Activated naive CD8-positive, alpha-beta T cell treated with anti-CD3 and anti-CD28 coated beads, Interleukin-2, amount 50 U/mL, for 16 hours (primary cell): ENCODE results near the gene F2.

Source experiments
- DNase-seq: peaks from one replicate; pipeline ENCODE4 v3.0.0-alpha.2; 2020; ENCODE audit warnings: low read depth, low spot score

The F2 gene

GRCh38 chr11:46718155-46719019 is 626 bp upstream of the F2 start:
- DNase-seq = no peak

DNA sequence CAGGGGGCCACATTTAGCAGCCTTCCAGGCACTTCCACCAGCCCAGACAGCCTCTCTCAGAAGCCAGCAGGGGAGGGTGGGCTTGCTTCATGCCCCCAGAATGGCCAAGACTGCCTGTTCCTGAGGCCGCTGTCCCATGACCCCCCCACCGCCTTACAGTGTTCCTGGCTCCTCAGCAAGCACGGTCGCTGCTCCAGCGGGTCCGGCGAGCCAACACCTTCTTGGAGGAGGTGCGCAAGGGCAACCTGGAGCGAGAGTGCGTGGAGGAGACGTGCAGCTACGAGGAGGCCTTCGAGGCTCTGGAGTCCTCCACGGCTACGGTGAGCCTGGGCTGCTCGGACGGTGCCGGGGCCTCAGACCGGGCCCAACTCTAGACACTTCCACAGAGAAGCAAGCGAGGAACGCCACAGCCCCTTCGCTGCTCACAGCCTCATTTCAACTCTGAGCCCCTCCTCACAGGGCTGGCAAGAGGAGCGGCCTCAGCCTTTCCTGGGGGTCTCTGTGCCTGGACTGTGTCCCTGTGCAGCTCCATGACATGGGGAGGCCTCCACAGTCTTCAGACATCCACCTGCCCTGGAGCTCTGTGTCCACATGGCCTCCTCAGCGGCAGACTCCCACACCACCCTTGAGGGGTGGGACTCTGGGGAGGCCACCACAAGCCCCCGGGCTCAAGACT is 668 bp downstream of the F2 start:
- DNase-seq = no peak

GRCh38 chr11:46721286-46721685 is 2.3 kb downstream of the F2 start:
- DNase-seq = no peak

DNA sequence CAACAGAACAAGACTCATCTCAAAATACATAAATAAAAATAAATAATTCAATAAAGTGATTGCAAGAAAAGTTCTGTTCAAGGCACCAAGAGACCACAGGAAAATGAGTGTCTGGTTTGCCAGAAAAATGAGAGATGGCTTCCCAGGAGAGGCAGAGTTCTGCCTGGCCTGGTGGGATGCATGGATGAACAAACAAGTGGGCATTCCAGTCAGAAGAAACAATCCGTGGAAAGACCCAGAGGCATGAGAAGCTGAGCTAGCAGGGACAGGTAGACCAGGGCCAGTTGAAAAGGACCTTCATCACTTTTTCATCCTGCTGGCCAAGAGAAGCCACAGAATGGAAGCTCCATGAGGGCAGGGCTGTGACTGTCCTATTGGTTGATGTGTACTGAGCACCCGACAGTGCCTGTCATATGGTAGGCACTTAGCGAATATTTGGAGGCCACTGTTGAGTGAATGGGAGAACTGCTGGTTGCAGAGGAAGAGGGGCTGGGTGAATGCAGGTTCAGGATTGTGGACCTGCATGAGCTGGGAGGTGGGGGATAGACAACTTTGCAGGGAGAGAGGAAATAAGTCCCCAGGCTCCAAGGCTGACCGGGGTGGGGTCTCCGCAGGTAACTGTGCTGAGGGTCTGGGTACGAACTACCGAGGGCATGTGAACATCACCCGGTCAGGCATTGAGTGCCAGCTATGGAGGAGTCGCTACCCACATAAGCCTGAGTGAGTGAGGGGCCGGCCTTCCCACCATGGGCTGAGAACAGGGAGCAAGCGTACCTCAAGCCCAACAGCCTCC is 3.7 kb downstream of the F2 start:
- DNase-seq = no peak

GRCh38 chr11:46723359-46723680 is 4.3 kb downstream of the F2 start:
- no peak for DNase-seq

GRCh38 chr11:46724088-46724487 is 5.1 kb downstream of the F2 start:
- no peak for DNase-seq

GRCh38 chr11:46725338-46726205 is 6.6 kb downstream of the F2 start:
- DNase-seq = no peak

DNA sequence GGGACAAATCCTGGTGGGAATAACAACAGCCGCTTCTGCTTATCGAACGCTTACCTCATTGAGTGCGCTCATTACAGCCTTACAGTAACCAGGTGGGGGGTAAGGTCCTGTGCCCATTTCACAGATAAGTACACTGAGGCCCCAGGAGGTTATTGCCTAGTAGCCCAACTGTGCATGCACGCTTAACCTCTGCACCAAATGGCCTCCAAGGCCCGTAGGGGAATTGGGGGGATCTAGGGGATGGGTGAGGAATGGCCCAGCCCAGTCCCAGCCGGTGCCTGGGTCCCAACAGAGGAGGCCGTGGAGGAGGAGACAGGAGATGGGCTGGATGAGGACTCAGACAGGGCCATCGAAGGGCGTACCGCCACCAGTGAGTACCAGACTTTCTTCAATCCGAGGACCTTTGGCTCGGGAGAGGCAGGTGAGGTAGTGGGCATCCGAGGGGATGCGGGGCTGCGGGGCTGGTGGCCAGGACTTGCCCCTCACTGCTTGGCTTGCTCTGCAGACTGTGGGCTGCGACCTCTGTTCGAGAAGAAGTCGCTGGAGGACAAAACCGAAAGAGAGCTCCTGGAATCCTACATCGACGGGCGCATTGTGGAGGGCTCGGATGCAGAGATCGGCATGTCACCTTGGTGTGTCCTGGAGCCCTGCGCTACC is 7.3 kb downstream of the F2 start:
- no peak for DNase-seq

GRCh38 chr11:46727952-46728658 is 9.1 kb downstream of the F2 start:
- no peak for DNase-seq

GRCh38 chr11:46728659-46729040 is 9.6 kb downstream of the F2 start:
- DNase-seq = no peak

DNA sequence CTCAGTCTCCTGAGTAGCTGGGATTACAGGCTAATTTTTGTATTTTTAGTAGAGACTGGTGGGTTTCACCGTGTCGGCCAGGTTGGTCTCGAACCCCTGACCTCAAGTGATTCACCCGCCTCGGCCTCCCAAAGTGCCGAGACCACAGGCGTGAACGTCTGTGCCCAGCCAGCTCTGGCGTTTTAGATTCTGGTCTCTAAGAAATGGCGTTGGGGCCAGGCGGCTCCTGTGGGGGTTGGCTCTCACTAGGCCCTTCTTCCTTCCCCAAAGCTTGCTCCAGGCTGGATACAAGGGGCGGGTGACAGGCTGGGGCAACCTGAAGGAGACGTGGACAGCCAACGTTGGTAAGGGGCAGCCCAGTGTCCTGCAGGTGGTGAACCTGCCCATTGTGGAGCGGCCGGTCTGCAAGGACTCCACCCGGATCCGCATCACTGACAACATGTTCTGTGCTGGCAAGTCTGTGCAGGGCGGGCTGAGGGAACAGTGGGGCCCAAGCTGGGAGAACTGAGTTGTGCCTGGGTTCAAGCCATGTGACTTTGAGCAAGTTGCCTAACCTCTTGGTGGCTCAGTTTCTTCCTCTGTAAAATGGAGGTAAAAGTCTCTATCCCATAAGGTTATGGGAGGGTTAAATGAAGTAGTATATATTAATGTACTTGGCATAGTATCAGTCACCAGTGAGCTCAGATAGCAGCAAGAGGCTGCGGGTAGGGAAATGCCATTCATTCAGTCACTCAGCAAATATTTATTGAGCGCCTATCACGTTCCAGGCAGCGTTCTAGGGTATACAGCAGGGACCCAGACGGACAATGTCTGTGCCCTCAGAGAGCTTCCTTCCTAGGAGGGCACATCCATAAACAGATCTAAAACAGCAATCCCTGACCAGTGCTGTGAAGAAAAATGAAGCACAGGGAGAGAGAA is 10.4 kb downstream of the F2 start:
- no peak for DNase-seq

- DNase-seq = no peak
Measured at GRCh38 chr11:46731545-46731944, 12.5 kb downstream of the F2 start.

DNA sequence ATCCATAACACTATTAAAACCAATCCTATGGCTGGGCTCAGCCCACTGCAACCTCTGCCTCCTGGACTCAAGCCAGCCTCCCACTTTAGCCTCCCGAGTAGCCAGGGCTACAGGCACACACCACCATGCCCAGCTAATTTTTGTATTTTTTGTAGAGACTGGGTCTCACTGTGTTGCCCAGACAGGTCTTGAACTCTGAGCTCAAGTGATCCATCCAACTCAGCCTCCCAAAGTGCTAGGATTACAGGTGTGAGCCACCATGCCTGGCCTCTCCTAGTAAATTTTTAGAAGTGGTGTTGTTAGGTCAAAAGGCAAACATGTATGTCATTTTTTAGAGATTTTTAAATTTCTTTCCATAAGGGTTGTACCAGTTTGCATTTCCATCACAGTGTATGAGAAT is 14.2 kb downstream of the F2 start:
- no peak for DNase-seq

- no peak for DNase-seq
Measured at GRCh38 chr11:46736146-46736545, 17.1 kb downstream of the F2 start.

- no peak for DNase-seq
Measured at GRCh38 chr11:46736615-46737014, 17.6 kb downstream of the F2 start.

DNA sequence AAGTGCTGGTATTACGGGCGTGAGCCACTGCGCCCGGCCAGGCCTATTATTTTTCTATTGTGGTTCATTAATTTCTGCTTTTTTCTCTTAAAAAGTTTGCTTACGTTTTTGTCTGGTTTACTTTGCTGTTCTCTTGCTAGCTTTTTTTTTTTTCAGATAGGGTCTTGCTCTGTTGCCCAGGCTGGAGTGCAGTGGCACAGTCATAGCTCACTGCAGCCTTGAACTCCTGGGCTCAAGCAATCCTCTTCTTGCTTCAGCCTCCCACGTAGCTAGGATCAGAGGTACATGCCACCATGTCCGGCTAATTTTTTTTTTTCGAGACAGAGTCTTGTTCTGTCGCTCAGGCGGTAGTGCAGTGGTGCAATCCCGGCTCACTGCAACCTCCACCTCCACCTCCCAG is 18.7 kb downstream of the F2 start:
- DNase-seq = no peak

DNA sequence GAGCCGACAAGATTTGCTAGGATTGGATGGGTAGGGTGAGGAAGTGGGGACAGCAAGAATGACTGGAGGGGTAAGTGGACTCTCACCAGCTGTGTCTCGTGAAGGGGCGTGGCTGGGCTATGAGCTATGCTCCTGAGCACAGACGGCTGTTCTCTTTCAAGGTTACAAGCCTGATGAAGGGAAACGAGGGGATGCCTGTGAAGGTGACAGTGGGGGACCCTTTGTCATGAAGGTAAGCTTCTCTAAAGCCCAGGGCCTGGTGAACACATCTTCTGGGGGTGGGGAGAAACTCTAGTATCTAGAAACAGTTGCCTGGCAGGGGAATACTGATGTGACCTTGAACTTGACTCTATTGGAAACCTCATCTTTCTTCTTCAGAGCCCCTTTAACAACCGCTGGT is 19.9 kb downstream of the F2 start:
- DNase-seq = no peak

- no peak for DNase-seq
Measured at GRCh38 chr11:46741600-46742484, 22.8 kb downstream of the F2 start.
